Stimulated activated CD8-positive, alpha-beta memory T cell treated with anti-CD3 and anti-CD28 coated beads, Interleukin-12 subunit alpha, Interleukin-12 subunit beta, amount 100 ng/mL, for 1 hour (primary cell): Measurements from ENCODE around the gene COL17A1.

Experiments
- DNase-seq: peaks from one replicate; pipeline ENCODE4 v3.0.0-alpha.2; 2020; ENCODE audit warnings: low read depth

COL17A1 gene

GRCh38 chr10:104096692-104097091 lies 11.0 kb upstream of the COL17A1 start:
- no peak for DNase-seq

- DNase-seq, result no peak
Observed at GRCh38 chr10:104092749-104093148, 7.1 kb upstream of the COL17A1 start.

GRCh38 chr10:104090611-104091010 lies 4.9 kb upstream of the COL17A1 start:
- DNase-seq, result no peak

- no peak for DNase-seq
Observed at GRCh38 chr10:104089621-104090020, 3.9 kb upstream of the COL17A1 start.

GRCh38 chr10:104088239-104088638 lies 2.6 kb upstream of the COL17A1 start:
- DNase-seq, result no peak

- no peak for DNase-seq
Observed at GRCh38 chr10:104084482-104085142, 1.1 kb downstream of the COL17A1 start.

GRCh38 chr10:104081998-104082397 lies 3.7 kb downstream of the COL17A1 start:
- DNase-seq, result no peak

- DNase-seq, result no peak
Observed at GRCh38 chr10:104080762-104081161, 4.9 kb downstream of the COL17A1 start.

- DNase-seq, result no peak
Observed at GRCh38 chr10:104077663-104078151, 8.0 kb downstream of the COL17A1 start.

- DNase-seq, result no peak
Observed at GRCh38 chr10:104077247-104077646, 8.4 kb downstream of the COL17A1 start.

- no peak for DNase-seq
Observed at GRCh38 chr10:104076743-104077160, 8.9 kb downstream of the COL17A1 start.

- DNase-seq, result no peak
Observed at GRCh38 chr10:104074505-104074904, 11.2 kb downstream of the COL17A1 start.

- DNase-seq, result no peak
Observed at GRCh38 chr10:104072786-104073185, 12.9 kb downstream of the COL17A1 start.

- DNase-seq, result no peak
Observed at GRCh38 chr10:104069613-104070012, 16.1 kb downstream of the COL17A1 start.

GRCh38 chr10:104067525-104067924 lies 18.2 kb downstream of the COL17A1 start:
- DNase-seq, result no peak

- DNase-seq, result no peak
Observed at GRCh38 chr10:104066945-104067344, 18.7 kb downstream of the COL17A1 start.

GRCh38 chr10:104065748-104066147 lies 19.9 kb downstream of the COL17A1 start:
- no peak for DNase-seq

GRCh38 chr10:104061196-104061595 lies 24.5 kb downstream of the COL17A1 start:
- DNase-seq, result no peak

- DNase-seq, result no peak
Observed at GRCh38 chr10:104059364-104059763, 26.3 kb downstream of the COL17A1 start.

GRCh38 chr10:104057717-104058116 lies 28.0 kb downstream of the COL17A1 start:
- no peak for DNase-seq

- no peak for DNase-seq
Observed at GRCh38 chr10:104056619-104057273, 28.9 kb downstream of the COL17A1 start.

GRCh38 chr10:104054430-104054829 lies 31.2 kb downstream of the COL17A1 start:
- DNase-seq, result no peak

- DNase-seq, result no peak
Observed at GRCh38 chr10:104053201-104053600, 32.5 kb downstream of the COL17A1 start.

- DNase-seq, result no peak
Observed at GRCh38 chr10:104052431-104052830, 33.2 kb downstream of the COL17A1 start.
